ENCODE measurements around the gene CARD6. TPM values are rescaled to one million over a fixed set of nuclear protein-coding genes. Genes with fewer than 3 reads are reported as not detected.

Gene CARD6
- total and polyA plus RNA-seq, 9 of the 15 experiments (the other 6 are each of a cell fraction or from before 2014, with no cell fraction given), result 3.5 to 8.3 (median 5.9) TPM

- no peak overlapping the region for H3K4me3 ChIP-seq
- ChIA-PET CTCF (ENCODE audit: low intra/inter-chr PET ratio) (no interaction called here), POLR2A (interaction anchor here (0.7 to 13.0 kb wide), 13 partner anchors 6 to 66 kb away, joined by 3 to 125 read pairs (median 5); partner anchors contain the start of genes CARD6 and RPL37)
- DNase-seq (ENCODE audit: extremely low read depth in 1 of 4, low spot score in 3 of 4) (no peak), FAIRE-seq (no peak), ATAC-seq (peak; percentile 8)
- H3K27ac ChIP-seq (ENCODE audit: extremely low read depth, low read depth, low read length), result peak overlapping the region; percentile 50; the same call in 1 of the 3 replicates
- peaks cover 6 to 10% of the 10 kb centered on the region in 2 experiments; a peak in 4 of 5 replicates for H3K4me1 ChIP-seq (replicated peaks in 1 of 2; ENCODE audit: control insufficient read depth in 2 of 2, insufficient read depth in 2 of 2, low read length in 2 of 2)
- H3K79me2 ChIP-seq (ENCODE audit: control insufficient read depth, insufficient read depth, low read length), result peaks cover 33% of the 10 kb centered on the region
- no peaks in the 10 kb centered on the region for H3K9me1 ChIP-seq (ENCODE audit: control insufficient read depth, insufficient read depth, low read length)
- peaks cover 47% of the 10 kb centered on the region for H4K20me1 ChIP-seq (replicated peaks; ENCODE audit: control insufficient read depth, insufficient read depth, low read length)
- 64% methylated on average over 5 of the region's 5 CpGs for WGBS (ENCODE audit: insufficient coverage, low coverage, missing lambda C conversion rate)
- H3K36me3 ChIP-seq (ENCODE audit: control insufficient read depth, insufficient read depth, low read length), result peaks cover 62% of the 10 kb centered on the region
- no peaks in the 10 kb centered on the region for H3K27me3 ChIP-seq (ENCODE audit: control insufficient read depth in 2 of 2, insufficient read depth in 2 of 2, low read length in 2 of 2)
- H3K9ac ChIP-seq (ENCODE audit: insufficient read depth in 1 of 2, low read depth in 2 of 2, low read length in 2 of 2), result no peak overlapping the region; a peak in 1 of 4 replicates
- BruUV-seq (replicated peaks), result no TSS peak
- H2AFZ ChIP-seq (ENCODE audit: low read depth, low read length), result no peak overlapping the region
- in situ Hi-C loops (cut with MboI), result no loop called here
- H3K4me2 ChIP-seq (ENCODE audit: insufficient read depth, low read length), result no peak overlapping the region
- H3K9me3 ChIP-seq (replicated peaks; ENCODE audit: control insufficient read depth, insufficient read depth, low read depth, low read length), result no peaks in the 10 kb centered on the region
- intact Hi-C loops (cut with micrococcal nuclease), result no loop called here
- TF ChIP-seq ZKSCAN1 (IDR thresholded peaks at IDR 0.05; ENCODE audit: low read depth, low read length) (0 out of 2 replicates have a peak, but pooled peaks have one; percentile 6), SUPT5H (IDR thresholded peaks at IDR 0.05) (peak; percentile 30), CAMTA2 (CRISPR knock-in tag; conservative IDR thresholded peaks at IDR 0.05) (no peak), ZNF143 (CRISPR knock-in tag; IDR thresholded peaks at IDR 0.05) (no peak), PHF8 (IDR thresholded peaks at IDR 0.05; ENCODE audit: borderline replicate concordance, low read length) (no peak), CHCHD3 (CRISPR knock-in tag; IDR thresholded peaks at IDR 0.05) (peak; percentile 83; the same call in 1 of the 2 replicates), POLR2A (conservative IDR thresholded peaks at IDR 0.05) (peak; percentile 59), CUX1 (CRISPR knock-in tag; IDR thresholded peaks at IDR 0.05) (no peak), POLR2AphosphoS2 (IDR thresholded peaks at IDR 0.05; ENCODE audit: low read length) (peak; percentile 87; the same call in 1 of the 2 replicates), POLR2B (IDR thresholded peaks at IDR 0.05; ENCODE audit: low read depth, partially characterized antibody) (peak; percentile 56), ARID4B (CRISPR knock-in tag; IDR thresholded peaks at IDR 0.05) (no peak), NFIC (IDR thresholded peaks at IDR 0.05) (peak; percentile 30; the same call in 1 of the 2 replicates), SRSF7 (optimal IDR thresholded peaks at IDR 0.05; ENCODE audit: low read depth, low read length) (no peak)
These were observed 14.5 kb upstream of the CARD6 start for GRCh38 chr5:40826489-40827187.
